Erythroblast (primary cell): Measurements from ENCODE around the gene CTNND2.

Source experiments
- GATA1 ChIP-seq: IDR thresholded peaks from 2 replicates; pipeline ENCODE4 v1.6.1; 2011; ENCODE audit warnings: low read depth, mild to moderate bottlenecking, control low read depth, low read length, moderate library complexity
- POLR2A ChIP-seq: IDR thresholded peaks from 2 replicates; pipeline ENCODE4 v1.6.1; 2011; ENCODE audit warnings: mild to moderate bottlenecking, low read length

DNA sequence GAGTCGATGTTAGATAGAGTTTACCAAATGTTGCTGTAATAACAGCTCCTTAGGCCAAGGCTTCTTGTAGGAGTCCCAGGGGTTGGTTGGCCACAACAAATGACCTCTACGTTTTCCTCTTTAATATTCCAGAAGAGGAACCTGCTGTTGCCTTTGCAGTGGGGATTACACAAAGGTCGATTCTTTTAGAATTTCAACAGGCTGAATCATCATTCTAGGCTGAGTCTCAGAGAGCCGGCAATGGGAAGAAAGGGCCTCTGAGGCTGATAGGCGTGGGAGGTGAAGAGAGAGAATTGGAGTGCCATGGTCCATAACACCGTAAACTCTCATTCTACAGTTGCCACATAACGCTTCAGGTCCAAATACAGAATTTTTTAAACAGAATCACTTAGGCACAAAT, 737.3 kb downstream of the CTNND2 start:
- no peak for TF ChIP-seq POLR2A
- no peak for TF ChIP-seq GATA1
